ENCODE data around the gene FRK. TPM values are rescaled to one million over a fixed set of nuclear protein-coding genes. Genes with fewer than 3 reads are reported as not detected.
A peak's percentile ranks its signal among the peaks of the same experiment; 100 is the strongest.

The FRK gene
- total and polyA plus RNA-seq, 2 donors from 2014 or later = 5.9 to 25.0 TPM

DNA sequence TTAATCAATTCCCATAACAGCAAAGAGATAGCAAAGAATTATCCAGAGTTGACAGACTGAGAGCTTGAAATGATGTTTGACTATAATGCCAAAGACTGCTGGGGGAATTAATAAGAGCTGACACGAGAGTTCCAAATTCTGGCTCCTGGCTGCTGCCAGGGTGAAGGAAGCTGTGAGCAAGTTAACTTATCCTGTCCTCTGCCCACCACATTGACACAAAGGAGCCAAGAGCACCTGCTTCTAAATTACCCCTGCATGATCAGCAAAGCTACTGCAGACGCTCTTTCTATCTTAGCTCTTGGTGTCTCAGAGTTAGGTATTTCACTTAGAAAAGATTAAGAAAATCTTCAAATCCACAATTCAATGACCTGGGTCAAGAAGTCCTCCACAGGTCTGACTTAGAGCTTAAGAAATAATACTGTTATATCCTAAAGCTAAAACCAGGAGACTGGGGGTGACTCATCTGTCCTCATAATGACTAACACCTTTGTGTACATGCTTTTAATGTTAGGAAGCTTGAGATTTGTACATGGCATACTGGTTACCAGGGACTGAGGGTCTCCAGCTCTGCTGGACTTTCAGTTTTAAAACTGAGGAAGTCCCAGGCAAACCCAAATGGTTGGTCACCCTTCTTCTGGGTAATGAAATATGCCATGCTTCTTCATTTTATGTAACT is 13.2 kb upstream of the FRK start:
- no peaks in the 10 kb centered on the region for H3K36me3 ChIP-seq (ENCODE audit: control insufficient read depth in 2 of 3, insufficient read depth in 3 of 3, low read length in 3 of 3)
- FAIRE-seq (no peak), DNase-seq (no peak)
- H3K4me3 ChIP-seq (ENCODE audit: low read length in 3 of 3) = no peak overlapping the region
- H3K9me3 ChIP-seq (ENCODE audit: control insufficient read depth in 2 of 3, insufficient read depth in 1 of 3, low read length in 3 of 3) = no peaks in the 10 kb centered on the region
- H3K27me3 ChIP-seq (ENCODE audit: control insufficient read depth, insufficient read depth, low read length) = no peaks in the 10 kb centered on the region
- no peak overlapping the region for H3K27ac ChIP-seq (ENCODE audit: low read depth in 2 of 2, low read length in 2 of 2)
- no peak overlapping the region for H3K9ac ChIP-seq (ENCODE audit: low read length in 3 of 3)
- TF ChIP-seq, protein P1, sequence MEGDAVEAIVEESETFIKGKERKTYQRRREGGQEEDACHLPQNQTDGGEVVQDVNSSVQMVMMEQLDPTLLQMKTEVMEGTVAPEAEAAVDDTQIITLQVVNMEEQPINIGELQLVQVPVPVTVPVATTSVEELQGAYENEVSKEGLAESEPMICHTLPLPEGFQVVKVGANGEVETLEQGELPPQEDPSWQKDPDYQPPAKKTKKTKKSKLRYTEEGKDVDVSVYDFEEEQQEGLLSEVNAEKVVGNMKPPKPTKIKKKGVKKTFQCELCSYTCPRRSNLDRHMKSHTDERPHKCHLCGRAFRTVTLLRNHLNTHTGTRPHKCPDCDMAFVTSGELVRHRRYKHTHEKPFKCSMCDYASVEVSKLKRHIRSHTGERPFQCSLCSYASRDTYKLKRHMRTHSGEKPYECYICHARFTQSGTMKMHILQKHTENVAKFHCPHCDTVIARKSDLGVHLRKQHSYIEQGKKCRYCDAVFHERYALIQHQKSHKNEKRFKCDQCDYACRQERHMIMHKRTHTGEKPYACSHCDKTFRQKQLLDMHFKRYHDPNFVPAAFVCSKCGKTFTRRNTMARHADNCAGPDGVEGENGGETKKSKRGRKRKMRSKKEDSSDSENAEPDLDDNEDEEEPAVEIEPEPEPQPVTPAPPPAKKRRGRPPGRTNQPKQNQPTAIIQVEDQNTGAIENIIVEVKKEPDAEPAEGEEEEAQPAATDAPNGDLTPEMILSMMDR (IDR thresholded peaks at IDR 0.05; ENCODE audit: borderline replicate concordance, extremely low read depth, insufficient read depth) = no peak
- intact Hi-C loops (cut with DNase I) = no loop called here
- no peaks in the 10 kb centered on the region for H3K4me1 ChIP-seq (ENCODE audit: control insufficient read depth in 2 of 3, insufficient read depth in 2 of 3, low read depth in 1 of 3, low read length in 3 of 3)

GRCh38 chr6:116072368-116072767 is 11.7 kb upstream of the FRK start:
- TF ChIP-seq, protein P1 (IDR thresholded peaks at IDR 0.05; ENCODE audit: borderline replicate concordance, extremely low read depth, insufficient read depth) = no peak
- Histone ChIP-seq H3K27me3 (ENCODE audit: control insufficient read depth, insufficient read depth, low read length) (no peaks in the 10 kb centered on the region), H3K4me1 (ENCODE audit: control insufficient read depth in 2 of 3, insufficient read depth in 2 of 3, low read depth in 1 of 3, low read length in 3 of 3) (no peaks in the 10 kb centered on the region), H3K4me3 (ENCODE audit: low read length in 3 of 3) (no peak overlapping the region), H3K27ac (ENCODE audit: low read depth in 2 of 2, low read length in 2 of 2) (no peak overlapping the region), H3K9ac (ENCODE audit: low read length in 3 of 3) (no peak overlapping the region), H3K36me3 (ENCODE audit: control insufficient read depth in 2 of 3, insufficient read depth in 3 of 3, low read length in 3 of 3) (no peaks in the 10 kb centered on the region), H3K9me3 (ENCODE audit: control insufficient read depth in 2 of 3, insufficient read depth in 1 of 3, low read length in 3 of 3) (no peaks in the 10 kb centered on the region)
- intact Hi-C loops (cut with DNase I) = no loop called here
- FAIRE-seq (no peak), DNase-seq (no peak)

DNA sequence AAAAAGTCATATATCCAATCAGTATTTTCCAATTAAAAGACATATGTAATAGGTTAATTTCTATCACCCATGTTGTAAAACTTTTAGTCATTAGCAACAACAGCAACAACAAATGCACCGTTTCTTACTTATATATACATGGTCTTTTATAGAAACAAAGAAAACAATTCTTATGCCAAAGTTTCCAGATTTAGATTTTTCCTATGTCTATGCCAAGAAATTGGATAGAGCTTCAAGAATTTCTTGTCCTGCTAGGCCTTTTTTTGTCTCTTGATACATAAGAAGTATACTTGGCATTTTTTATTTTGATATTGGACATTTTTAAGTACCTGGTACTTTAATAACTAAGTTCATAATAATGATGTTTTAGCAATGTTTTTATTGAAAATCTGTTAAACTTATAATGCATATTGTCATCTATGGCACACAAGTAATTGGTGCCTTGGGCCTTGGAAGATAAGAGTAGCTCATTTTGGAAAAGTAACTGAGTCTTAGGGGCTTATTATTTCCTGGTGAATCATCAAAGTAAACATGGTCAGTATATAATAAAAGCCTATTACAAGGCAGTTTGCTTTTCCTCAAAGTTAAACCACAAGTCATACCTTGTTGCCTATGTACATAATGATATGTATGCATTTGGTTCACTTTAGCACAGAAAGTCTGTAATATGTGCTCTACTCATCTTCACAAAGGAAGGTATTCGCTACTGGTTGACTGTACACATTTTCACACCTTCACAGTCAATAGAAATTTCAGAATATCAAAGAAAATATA is 10.1 kb upstream of the FRK start:
- H3K27ac ChIP-seq (ENCODE audit: low read depth in 2 of 2, low read length in 2 of 2) = no peak overlapping the region
- H3K27me3 ChIP-seq (ENCODE audit: control insufficient read depth, insufficient read depth, low read length) = no peaks in the 10 kb centered on the region
- FAIRE-seq = no peak
- no peaks in the 10 kb centered on the region for H3K4me1 ChIP-seq (ENCODE audit: control insufficient read depth in 2 of 3, insufficient read depth in 2 of 3, low read depth in 1 of 3, low read length in 3 of 3)
- TF ChIP-seq, protein P1 (IDR thresholded peaks at IDR 0.05; ENCODE audit: borderline replicate concordance, extremely low read depth, insufficient read depth) = no peak
- H3K9ac ChIP-seq (ENCODE audit: low read length in 3 of 3) = no peak overlapping the region
- no peaks in the 10 kb centered on the region for H3K36me3 ChIP-seq (ENCODE audit: control insufficient read depth in 2 of 3, insufficient read depth in 3 of 3, low read length in 3 of 3)
- no peaks in the 10 kb centered on the region for H3K9me3 ChIP-seq (ENCODE audit: control insufficient read depth in 2 of 3, insufficient read depth in 1 of 3, low read length in 3 of 3)
- H3K4me3 ChIP-seq (ENCODE audit: low read length in 3 of 3) = no peak overlapping the region
- DNase-seq = peak in 1 of 5 donors; percentile 8
- intact Hi-C loops (cut with DNase I) = no loop called here

All from kidney (tissue), 14 donors.